SK-N-SH (cell line): Measurements from ENCODE around the gene MYOD1. TPM values are rescaled to one million over a fixed set of nuclear protein-coding genes. Genes with fewer than 3 reads are reported as not detected.

Experiments used
- CTCF ChIA-PET: fragments of 300-600, 350-600 bp; formaldehyde crosslinking; extraction: SDS; loops from one replicate; lab custom pipeline; 2021; lab: Yijun Ruan, JAX
- POLR2A ChIA-PET: fragments of 350-600 bp; sonication (Branson Sonifier 250); formaldehyde crosslinking; extraction: SDS; loops from one replicate; lab custom pipeline; 2020; ENCODE audit warnings: antibody characterized with exemption, inconsistent platforms; lab: Yijun Ruan, JAX
- DNase-seq: peaks from one replicate; pipeline ENCODE4 v3.0.0; 2012
- H2AFZ ChIP-seq: fragments of 200-600 bp; sonication (generic); 2 replicates; pipeline ENCODE4 v1.8.1; 2016; ENCODE audit warnings: antibody characterized with exemption, mild to moderate bottlenecking, low read depth
- H3F3A ChIP-seq: fragments of 200-600 bp; sonication (generic); replicated peaks from 2 replicates; pipeline ENCODE3; 2016; ENCODE audit warnings: antibody characterized with exemption, mild to moderate bottlenecking; ENCODE audit not compliant: insufficient read depth
- H3K27ac ChIP-seq, 2 experiments: fragments of 200-500 bp in 1 of 2; fragments of 200-600 bp in 1 of 2; sonication (Bioruptor generic) in 1 of 2; sonication (generic), shearing (Covaris generic) in 1 of 2; 2 replicates each; pipeline versions ENCODE4 v1.5.1 to v1.6.1; 2014 to 2016; ENCODE audit warnings: low read depth in 2 of 2, inconsistent platforms in 1 of 2, low read length in 1 of 2, mild to moderate bottlenecking in 1 of 2, mixed read lengths in 1 of 2
- H3K27me3 ChIP-seq: fragments of 200-600 bp; sonication (generic), shearing (Covaris generic); 2 replicates; pipeline ENCODE4 v1.6.1; 2016; ENCODE audit warnings: mixed run types; ENCODE audit not compliant: insufficient read depth
- H3K36me3 ChIP-seq, 2 experiments: fragments of 200-500 bp in 1 of 2; fragments of 200-600 bp in 1 of 2; sonication (Bioruptor generic) in 1 of 2; sonication (generic) in 1 of 2; replicated peaks in 1 of 2; 2 replicates each; pipeline versions ENCODE3 to v1.5.1; 2014 to 2016; ENCODE audit warnings: low read length in 1 of 2, mild to moderate bottlenecking in 1 of 2; ENCODE audit not compliant: insufficient read depth in 2 of 2, control insufficient read depth in 1 of 2
- H3K4me1 ChIP-seq, 2 experiments: fragments of 200-500 bp in 1 of 2; fragments of 200-600 bp in 1 of 2; sonication (Bioruptor generic) in 1 of 2; sonication (generic), shearing (Covaris generic) in 1 of 2; 2 replicates each; pipeline versions ENCODE4 v1.5.1 to v1.6.1; 2014 to 2016; ENCODE audit warnings: low read depth in 1 of 2, low read length in 1 of 2, mixed run types in 1 of 2; ENCODE audit not compliant: insufficient read depth in 2 of 2, control insufficient read depth in 1 of 2
- H3K4me2 ChIP-seq: fragments of 200-600 bp; sonication (generic), shearing (Covaris generic); 2 replicates; pipeline ENCODE4 v1.6.1; 2017; ENCODE audit warnings: mixed run types
- H3K4me3 ChIP-seq, 2 experiments: fragments of 200-500 bp in 1 of 2; fragments of 200-600 bp in 1 of 2; sonication (Bioruptor generic) in 1 of 2; sonication (generic), shearing (Covaris generic) in 1 of 2; 2 replicates each; pipeline versions ENCODE4 v1.5.1 to v1.8.1; 2014 to 2016; ENCODE audit warnings: low read depth in 2 of 2, inconsistent platforms in 1 of 2, low read length in 1 of 2, mild to moderate bottlenecking in 1 of 2, mixed read lengths in 1 of 2, moderate library complexity in 1 of 2
- H3K79me2 ChIP-seq: fragments of 200-600 bp; sonication (generic); 2 replicates; pipeline ENCODE4 v1.8.1; 2017; ENCODE audit warnings: mild to moderate bottlenecking; ENCODE audit not compliant: insufficient read depth
- H3K9ac ChIP-seq: fragments of 200-600 bp; sonication (generic); 2 replicates; pipeline ENCODE4 v1.6.1; 2017; ENCODE audit warnings: mixed run types
- H3K9me2 ChIP-seq: fragments of 200-600 bp; sonication (generic); 2 replicates; pipeline ENCODE4 v1.6.1; 2017; ENCODE audit warnings: mixed run types
- H3K9me3 ChIP-seq: fragments of 200-600 bp; sonication (generic); 2 replicates; pipeline ENCODE4 v1.6.1; 2017; ENCODE audit warnings: mixed run types, mild to moderate bottlenecking, moderate library complexity
- H4K20me1 ChIP-seq: fragments of 200-600 bp; sonication (generic); 2 replicates; pipeline ENCODE4 v1.6.1; 2017; ENCODE audit warnings: mild to moderate bottlenecking, mixed run types; ENCODE audit not compliant: insufficient read depth
- CHD2 ChIP-seq: fragments of 150-350 bp; IDR thresholded peaks from 2 replicates; pipeline ENCODE4 v1.6.1; 2018; ENCODE audit warnings: low read length; ENCODE audit not compliant: partially characterized antibody
- FOSL2 ChIP-seq: IDR thresholded peaks from 2 replicates; pipeline ENCODE4 v1.4.0; 2012; ENCODE audit warnings: low read depth, mild to moderate bottlenecking, moderate library complexity, borderline replicate concordance
- FOXJ3 ChIP-seq: sonication (generic); formaldehyde crosslinking; IDR thresholded peaks from 2 replicates; pipeline ENCODE4 v1.5.1; 2020; ENCODE audit warnings: mild to moderate bottlenecking, missing genetic modification reagents
- FOXM1 ChIP-seq: IDR thresholded peaks from 2 replicates; pipeline ENCODE4 v1.4.0; 2012; ENCODE audit warnings: low read depth, mild to moderate bottlenecking
- JUND ChIP-seq: IDR thresholded peaks from 2 replicates; pipeline ENCODE4 v1.4.0; 2012
- MXI1 ChIP-seq: IDR thresholded peaks from 2 replicates; pipeline ENCODE4 v1.6.1; 2012; ENCODE audit warnings: mild to moderate bottlenecking, low read depth, low read length, improper control_type of control experiment
- RAD21 ChIP-seq: IDR thresholded peaks from 2 replicates; pipeline ENCODE4 v1.6.1; 2012; ENCODE audit warnings: mild to moderate bottlenecking, low read length
- RCOR1 ChIP-seq: fragments of 150-350 bp; IDR thresholded peaks from 2 replicates; pipeline ENCODE4 v1.6.1; 2017; ENCODE audit warnings: antibody characterized with exemption, low read length
- SIN3A ChIP-seq: IDR thresholded peaks from 2 replicates; pipeline ENCODE4 v1.6.1; 2012; ENCODE audit warnings: low read depth, mild to moderate bottlenecking, low read length, moderate library complexity, borderline replicate concordance
- SMC3 ChIP-seq: IDR thresholded peaks from 2 replicates; pipeline ENCODE4 v1.6.1; 2012; ENCODE audit warnings: low read depth, low read length, improper control_type of control experiment
- TAF1 ChIP-seq: IDR thresholded peaks from 2 replicates; pipeline ENCODE4 v1.6.1; 2012; ENCODE audit warnings: low read depth, mild to moderate bottlenecking, low read length, moderate library complexity, borderline replicate concordance
- TEAD4 ChIP-seq: IDR thresholded peaks from 2 replicates; pipeline ENCODE4 v1.4.0; 2012; ENCODE audit warnings: mild to moderate bottlenecking, borderline replicate concordance; ENCODE audit not compliant: insufficient read depth
- YY1 ChIP-seq: IDR thresholded peaks from 2 replicates; pipeline ENCODE4 v1.4.0; 2012; ENCODE audit warnings: low read depth, mild to moderate bottlenecking
- WGBS: methylation state at CpG from one replicate; pipeline ENCODE4 v1.1.6; 2017; ENCODE audit warnings: low lambda C conversion rate; 5-methylcytosine and 5-hydroxymethylcytosine counted together
- polyA plus RNA-seq, 3 experiments: library from polyadenylated mRNA; depleted of rRNA; stranded (reverse); fragments of >200 nt; gene quantifications; 2 replicates each; pipeline ENCODE4 v1.2.3, GENCODE V29; 2012
- TF ChIP-seq, protein P1 (sequence below): fragments of 200-600 bp; sonication (generic); IDR thresholded peaks from 2 replicates; pipeline ENCODE4 v1.6.1; 2017; ENCODE audit warnings: antibody characterized with exemption, mild to moderate bottlenecking, moderate library complexity
- TF ChIP-seq, protein P2 (sequence below): IDR thresholded peaks from 2 replicates; pipeline ENCODE4 v1.4.0; 2012; ENCODE audit warnings: low read depth, borderline replicate concordance
- TF ChIP-seq, protein P3 (sequence below): IDR thresholded peaks from 2 replicates; pipeline ENCODE4 v1.6.1; 2012; ENCODE audit warnings: mild to moderate bottlenecking, low read depth, low read length, moderate library complexity
- TF ChIP-seq, protein P4 (sequence below): fragments of 150-350 bp; IDR thresholded peaks from 2 replicates; pipeline ENCODE4 v1.6.1; 2016; ENCODE audit warnings: mild to moderate bottlenecking, low read depth, low read length
- TF ChIP-seq, protein P5 (sequence below): IDR thresholded peaks from 2 replicates; pipeline ENCODE4; 2012
- TF ChIP-seq, protein P6 (sequence below): IDR thresholded peaks from 2 replicates; pipeline ENCODE4 v1.4.0; 2012; ENCODE audit warnings: low read depth
- TF ChIP-seq, protein P7 (sequence below): fragments of 150-350 bp; IDR thresholded peaks from 2 replicates; pipeline ENCODE4 v1.6.1; 2017; ENCODE audit warnings: antibody characterized with exemption, low read length, low read depth, borderline replicate concordance

Gene MYOD1
- polyA plus RNA-seq, 1 of the 3 experiments (the other 2 are of a cell fraction): not detected

DNA sequence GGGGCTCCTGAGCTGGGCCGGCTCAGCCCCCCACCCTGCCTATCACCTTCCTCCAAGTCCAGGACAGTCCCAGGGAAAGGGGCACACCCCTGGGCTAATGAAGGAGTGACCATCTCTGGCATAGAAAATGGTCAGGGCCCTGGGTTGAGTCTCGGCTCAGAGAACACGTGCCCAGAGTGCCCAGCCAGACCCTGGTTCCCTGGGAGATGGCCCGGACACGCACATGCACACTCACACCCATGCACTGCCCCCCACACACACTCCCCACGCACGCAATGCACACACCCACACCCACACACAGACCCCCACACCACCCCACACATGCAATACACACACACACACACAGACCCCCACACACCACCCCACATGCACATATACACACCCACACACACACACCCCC is 43.9 kb downstream of the MYOD1 start:
- no peak overlapping the region for H2AFZ ChIP-seq
- WGBS: 90% methylated on average over 5 of the region's 7 CpGs
- no peaks in the 10 kb centered on the region for H3K79me2 ChIP-seq
- ChIA-PET CTCF (interaction anchor here (6.0 kb wide), 1 partner anchor 33 kb away, joined by 35 read pairs; no protein-coding TSS in a partner anchor), POLR2A (no interaction called here)
- DNase-seq: no peak
- no peaks in the 10 kb centered on the region for H3K27me3 ChIP-seq
- no peaks in the 10 kb centered on the region for H4K20me1 ChIP-seq
- no peak overlapping the region for H3K4me3 ChIP-seq
- no peak overlapping the region for H3K27ac ChIP-seq
- TF ChIP-seq, protein P1, sequence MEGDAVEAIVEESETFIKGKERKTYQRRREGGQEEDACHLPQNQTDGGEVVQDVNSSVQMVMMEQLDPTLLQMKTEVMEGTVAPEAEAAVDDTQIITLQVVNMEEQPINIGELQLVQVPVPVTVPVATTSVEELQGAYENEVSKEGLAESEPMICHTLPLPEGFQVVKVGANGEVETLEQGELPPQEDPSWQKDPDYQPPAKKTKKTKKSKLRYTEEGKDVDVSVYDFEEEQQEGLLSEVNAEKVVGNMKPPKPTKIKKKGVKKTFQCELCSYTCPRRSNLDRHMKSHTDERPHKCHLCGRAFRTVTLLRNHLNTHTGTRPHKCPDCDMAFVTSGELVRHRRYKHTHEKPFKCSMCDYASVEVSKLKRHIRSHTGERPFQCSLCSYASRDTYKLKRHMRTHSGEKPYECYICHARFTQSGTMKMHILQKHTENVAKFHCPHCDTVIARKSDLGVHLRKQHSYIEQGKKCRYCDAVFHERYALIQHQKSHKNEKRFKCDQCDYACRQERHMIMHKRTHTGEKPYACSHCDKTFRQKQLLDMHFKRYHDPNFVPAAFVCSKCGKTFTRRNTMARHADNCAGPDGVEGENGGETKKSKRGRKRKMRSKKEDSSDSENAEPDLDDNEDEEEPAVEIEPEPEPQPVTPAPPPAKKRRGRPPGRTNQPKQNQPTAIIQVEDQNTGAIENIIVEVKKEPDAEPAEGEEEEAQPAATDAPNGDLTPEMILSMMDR: no peak
- TF ChIP-seq TAF1 (no peak), SIN3A (no peak), RAD21 (no peak), FOXJ3 (CRISPR knock-in tag) (no peak), FOSL2 (no peak), MXI1 (no peak), FOXM1 (no peak), SMC3 (no peak), YY1 (no peak), JUND (no peak), RCOR1 (no peak), CHD2 (no peak), TEAD4 (no peak)
- TF ChIP-seq, protein P2, sequence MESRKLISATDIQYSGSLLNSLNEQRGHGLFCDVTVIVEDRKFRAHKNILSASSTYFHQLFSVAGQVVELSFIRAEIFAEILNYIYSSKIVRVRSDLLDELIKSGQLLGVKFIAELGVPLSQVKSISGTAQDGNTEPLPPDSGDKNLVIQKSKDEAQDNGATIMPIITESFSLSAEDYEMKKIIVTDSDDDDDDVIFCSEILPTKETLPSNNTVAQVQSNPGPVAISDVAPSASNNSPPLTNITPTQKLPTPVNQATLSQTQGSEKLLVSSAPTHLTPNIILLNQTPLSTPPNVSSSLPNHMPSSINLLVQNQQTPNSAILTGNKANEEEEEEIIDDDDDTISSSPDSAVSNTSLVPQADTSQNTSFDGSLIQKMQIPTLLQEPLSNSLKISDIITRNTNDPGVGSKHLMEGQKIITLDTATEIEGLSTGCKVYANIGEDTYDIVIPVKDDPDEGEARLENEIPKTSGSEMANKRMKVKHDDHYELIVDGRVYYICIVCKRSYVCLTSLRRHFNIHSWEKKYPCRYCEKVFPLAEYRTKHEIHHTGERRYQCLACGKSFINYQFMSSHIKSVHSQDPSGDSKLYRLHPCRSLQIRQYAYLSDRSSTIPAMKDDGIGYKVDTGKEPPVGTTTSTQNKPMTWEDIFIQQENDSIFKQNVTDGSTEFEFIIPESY: no peak
- TF ChIP-seq, protein P3, sequence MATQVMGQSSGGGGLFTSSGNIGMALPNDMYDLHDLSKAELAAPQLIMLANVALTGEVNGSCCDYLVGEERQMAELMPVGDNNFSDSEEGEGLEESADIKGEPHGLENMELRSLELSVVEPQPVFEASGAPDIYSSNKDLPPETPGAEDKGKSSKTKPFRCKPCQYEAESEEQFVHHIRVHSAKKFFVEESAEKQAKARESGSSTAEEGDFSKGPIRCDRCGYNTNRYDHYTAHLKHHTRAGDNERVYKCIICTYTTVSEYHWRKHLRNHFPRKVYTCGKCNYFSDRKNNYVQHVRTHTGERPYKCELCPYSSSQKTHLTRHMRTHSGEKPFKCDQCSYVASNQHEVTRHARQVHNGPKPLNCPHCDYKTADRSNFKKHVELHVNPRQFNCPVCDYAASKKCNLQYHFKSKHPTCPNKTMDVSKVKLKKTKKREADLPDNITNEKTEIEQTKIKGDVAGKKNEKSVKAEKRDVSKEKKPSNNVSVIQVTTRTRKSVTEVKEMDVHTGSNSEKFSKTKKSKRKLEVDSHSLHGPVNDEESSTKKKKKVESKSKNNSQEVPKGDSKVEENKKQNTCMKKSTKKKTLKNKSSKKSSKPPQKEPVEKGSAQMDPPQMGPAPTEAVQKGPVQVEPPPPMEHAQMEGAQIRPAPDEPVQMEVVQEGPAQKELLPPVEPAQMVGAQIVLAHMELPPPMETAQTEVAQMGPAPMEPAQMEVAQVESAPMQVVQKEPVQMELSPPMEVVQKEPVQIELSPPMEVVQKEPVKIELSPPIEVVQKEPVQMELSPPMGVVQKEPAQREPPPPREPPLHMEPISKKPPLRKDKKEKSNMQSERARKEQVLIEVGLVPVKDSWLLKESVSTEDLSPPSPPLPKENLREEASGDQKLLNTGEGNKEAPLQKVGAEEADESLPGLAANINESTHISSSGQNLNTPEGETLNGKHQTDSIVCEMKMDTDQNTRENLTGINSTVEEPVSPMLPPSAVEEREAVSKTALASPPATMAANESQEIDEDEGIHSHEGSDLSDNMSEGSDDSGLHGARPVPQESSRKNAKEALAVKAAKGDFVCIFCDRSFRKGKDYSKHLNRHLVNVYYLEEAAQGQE: no peak
- TF ChIP-seq, protein P4, sequence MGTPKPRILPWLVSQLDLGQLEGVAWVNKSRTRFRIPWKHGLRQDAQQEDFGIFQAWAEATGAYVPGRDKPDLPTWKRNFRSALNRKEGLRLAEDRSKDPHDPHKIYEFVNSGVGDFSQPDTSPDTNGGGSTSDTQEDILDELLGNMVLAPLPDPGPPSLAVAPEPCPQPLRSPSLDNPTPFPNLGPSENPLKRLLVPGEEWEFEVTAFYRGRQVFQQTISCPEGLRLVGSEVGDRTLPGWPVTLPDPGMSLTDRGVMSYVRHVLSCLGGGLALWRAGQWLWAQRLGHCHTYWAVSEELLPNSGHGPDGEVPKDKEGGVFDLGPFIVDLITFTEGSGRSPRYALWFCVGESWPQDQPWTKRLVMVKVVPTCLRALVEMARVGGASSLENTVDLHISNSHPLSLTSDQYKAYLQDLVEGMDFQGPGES: no peak
- TF ChIP-seq, protein P5, sequence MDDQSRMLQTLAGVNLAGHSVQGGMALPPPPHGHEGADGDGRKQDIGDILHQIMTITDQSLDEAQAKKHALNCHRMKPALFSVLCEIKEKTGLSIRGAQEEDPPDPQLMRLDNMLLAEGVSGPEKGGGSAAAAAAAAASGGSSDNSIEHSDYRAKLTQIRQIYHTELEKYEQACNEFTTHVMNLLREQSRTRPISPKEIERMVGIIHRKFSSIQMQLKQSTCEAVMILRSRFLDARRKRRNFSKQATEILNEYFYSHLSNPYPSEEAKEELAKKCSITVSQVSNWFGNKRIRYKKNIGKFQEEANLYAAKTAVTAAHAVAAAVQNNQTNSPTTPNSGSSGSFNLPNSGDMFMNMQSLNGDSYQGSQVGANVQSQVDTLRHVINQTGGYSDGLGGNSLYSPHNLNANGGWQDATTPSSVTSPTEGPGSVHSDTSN: no peak
- TF ChIP-seq, protein P6, sequence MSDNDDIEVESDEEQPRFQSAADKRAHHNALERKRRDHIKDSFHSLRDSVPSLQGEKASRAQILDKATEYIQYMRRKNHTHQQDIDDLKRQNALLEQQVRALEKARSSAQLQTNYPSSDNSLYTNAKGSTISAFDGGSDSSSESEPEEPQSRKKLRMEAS: no peak
- TF ChIP-seq, protein P7, sequence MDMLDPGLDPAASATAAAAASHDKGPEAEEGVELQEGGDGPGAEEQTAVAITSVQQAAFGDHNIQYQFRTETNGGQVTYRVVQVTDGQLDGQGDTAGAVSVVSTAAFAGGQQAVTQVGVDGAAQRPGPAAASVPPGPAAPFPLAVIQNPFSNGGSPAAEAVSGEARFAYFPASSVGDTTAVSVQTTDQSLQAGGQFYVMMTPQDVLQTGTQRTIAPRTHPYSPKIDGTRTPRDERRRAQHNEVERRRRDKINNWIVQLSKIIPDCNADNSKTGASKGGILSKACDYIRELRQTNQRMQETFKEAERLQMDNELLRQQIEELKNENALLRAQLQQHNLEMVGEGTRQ: no peak
- no peaks in the 10 kb centered on the region for H3K9me3 ChIP-seq
- H3F3A ChIP-seq: no peaks in the 10 kb centered on the region
- H3K4me1 ChIP-seq: peaks cover 0 to 21% of the 10 kb centered on the region in 2 experiments; a peak in 2 of 4 replicates
- no peaks in the 10 kb centered on the region for H3K9me2 ChIP-seq
- no peak overlapping the region for H3K4me2 ChIP-seq
- H3K9ac ChIP-seq: no peak overlapping the region
- no peaks in the 10 kb centered on the region for H3K36me3 ChIP-seq
